ENCODE results near the gene CXCR6.

GRCh38 chr3:45995236-45996192, 52.2 kb downstream of the CXCR6 start, which contains the start of gene FYCO1:
- TF ChIP-seq CTCF (IDR thresholded peaks at IDR 0.05) (no peak), EZH2 (IDR thresholded peaks at IDR 0.05) (no peak), EZH2phosphoT487 (IDR thresholded peaks at IDR 0.05) (no peak)
